Astrocyte of the hippocampus (primary cell): ENCODE data around the gene ARMC2.
"Not testable (repeated sequence)": the region's sequence is repeated elsewhere in the genome, so short reads cannot be mapped to it uniquely, and the experiment has no call there.

ENCODE experiments used
- DNase-seq: peaks from one replicate; pipeline ENCODE4 v3.0.0; 2011; ENCODE audit warnings: low read depth, low spot score

ARMC2 gene

GRCh38 chr6:108848116-108848868, at the start of gene ARMC2:
Gene ARMC2, plus strand, starts transcription at chr6:108848422. Its CDS starts 5,846 bp downstream, at chr6:108854268.
- peak; percentile 96 for DNase-seq

- DNase-seq: no peak
Measured at GRCh38 chr6:108798670-108799353, 49.4 kb upstream of the ARMC2 start.

GRCh38 chr6:108799354-108799717, 48.9 kb upstream of the ARMC2 start:
- DNase-seq: no peak

- DNase-seq: no peak
Measured at GRCh38 chr6:108799791-108800190, 48.4 kb upstream of the ARMC2 start.

- DNase-seq: peak; percentile 37
Measured at GRCh38 chr6:108800427-108800864, 47.8 kb upstream of the ARMC2 start.

- DNase-seq: no peak
Measured at GRCh38 chr6:108801366-108801765, 46.9 kb upstream of the ARMC2 start.

- no peak for DNase-seq
Measured at GRCh38 chr6:108803982-108804490, 44.2 kb upstream of the ARMC2 start.

GRCh38 chr6:108804956-108805355, 43.3 kb upstream of the ARMC2 start:
- no peak for DNase-seq

- DNase-seq: no peak
Measured at GRCh38 chr6:108805611-108806167, 42.5 kb upstream of the ARMC2 start.

- DNase-seq: no peak
Measured at GRCh38 chr6:108806171-108806570, 42.1 kb upstream of the ARMC2 start.

GRCh38 chr6:108806665-108807064, 41.6 kb upstream of the ARMC2 start:
- no peak for DNase-seq

GRCh38 chr6:108807928-108808327, 40.3 kb upstream of the ARMC2 start:
- DNase-seq: no peak

GRCh38 chr6:108809211-108809610, 39.0 kb upstream of the ARMC2 start:
- DNase-seq: no peak

- no peak for DNase-seq
Measured at GRCh38 chr6:108810057-108810643, 38.1 kb upstream of the ARMC2 start.

- DNase-seq: no peak
Measured at GRCh38 chr6:108811490-108811889, 36.7 kb upstream of the ARMC2 start.

GRCh38 chr6:108813218-108813617, 35.0 kb upstream of the ARMC2 start:
- not testable (repeated sequence) for DNase-seq

GRCh38 chr6:108817276-108817675, 30.9 kb upstream of the ARMC2 start:
- DNase-seq: not testable (repeated sequence)

- no peak for DNase-seq
Measured at GRCh38 chr6:108820006-108820405, 28.2 kb upstream of the ARMC2 start.

GRCh38 chr6:108822401-108822800, 25.8 kb upstream of the ARMC2 start:
- no peak for DNase-seq

GRCh38 chr6:108825326-108825725, 22.9 kb upstream of the ARMC2 start:
- DNase-seq: no peak

GRCh38 chr6:108831104-108831503, 17.1 kb upstream of the ARMC2 start:
- DNase-seq: peak; percentile 62

GRCh38 chr6:108832738-108833137, 15.5 kb upstream of the ARMC2 start:
- no peak for DNase-seq
